ENCODE data around the gene ZEB1.
"Not testable (repeated sequence)": the region's sequence is repeated elsewhere in the genome, so short reads cannot be mapped to it uniquely, and the experiment has no call there.

Gene ZEB1

DNA sequence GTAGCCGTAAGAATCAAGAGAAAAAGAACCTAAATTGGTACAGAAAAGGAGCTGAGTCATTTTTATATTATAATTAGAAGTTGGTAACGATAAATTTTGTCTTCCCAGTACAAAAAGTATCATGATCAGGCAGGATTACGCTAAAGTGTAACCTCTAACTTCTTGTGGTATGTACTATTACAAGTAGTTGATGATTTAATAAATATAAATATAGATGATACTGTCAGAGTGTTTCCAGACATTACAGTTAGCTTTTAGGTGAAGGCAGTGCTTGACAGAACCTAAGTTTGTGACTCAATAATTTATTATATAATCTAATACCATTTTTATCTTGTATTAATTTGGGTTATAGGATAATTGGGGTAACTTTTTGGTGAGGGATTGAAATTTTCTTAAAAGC, 53.4 kb downstream of the ZEB1 start:
- DNase-seq = no peak

DNA sequence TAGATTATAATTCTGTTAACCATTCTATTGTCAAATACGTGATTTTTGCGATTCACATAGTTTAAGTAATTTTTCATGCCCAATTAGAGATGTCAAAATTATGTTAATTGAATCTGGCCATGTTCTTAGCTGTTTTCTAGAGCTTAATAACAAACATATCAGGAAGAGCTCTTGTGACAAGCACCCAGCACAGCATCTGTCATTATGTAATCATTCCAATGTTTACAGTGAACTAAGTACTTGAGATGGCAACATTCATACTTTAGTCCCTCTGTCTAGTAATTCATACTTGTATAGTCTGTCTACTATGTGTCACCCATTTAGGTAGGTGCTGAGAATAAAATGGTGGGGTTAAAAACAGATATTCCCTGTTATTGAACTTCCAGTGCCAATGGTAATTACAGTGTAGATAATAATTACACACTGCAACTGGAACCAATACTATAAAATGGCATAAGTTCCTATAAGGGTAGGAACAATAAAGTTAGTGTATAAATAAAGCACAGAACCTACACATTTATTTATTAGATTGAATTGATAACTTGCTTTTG, 55.2 kb downstream of the ZEB1 start:
- DNase-seq = no peak

DNA sequence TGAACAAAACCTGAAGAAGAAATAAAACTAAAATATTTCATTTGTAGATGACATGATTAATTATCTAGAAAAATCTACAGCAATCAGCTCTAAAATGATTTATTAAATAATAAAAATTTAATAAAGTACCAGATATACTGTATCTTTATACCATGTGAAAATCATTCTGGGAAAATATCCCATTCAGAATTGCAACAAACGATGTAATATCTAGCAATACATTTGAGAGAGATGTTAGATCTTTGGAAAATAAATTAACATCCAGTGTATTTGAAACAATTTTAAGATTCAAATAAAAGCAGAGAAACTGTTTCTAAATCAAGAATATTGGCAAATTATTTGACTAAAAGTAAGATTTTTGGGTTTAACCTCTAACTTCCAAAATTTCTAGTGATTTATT, 62.2 kb downstream of the ZEB1 start:
- no peak for DNase-seq

DNA sequence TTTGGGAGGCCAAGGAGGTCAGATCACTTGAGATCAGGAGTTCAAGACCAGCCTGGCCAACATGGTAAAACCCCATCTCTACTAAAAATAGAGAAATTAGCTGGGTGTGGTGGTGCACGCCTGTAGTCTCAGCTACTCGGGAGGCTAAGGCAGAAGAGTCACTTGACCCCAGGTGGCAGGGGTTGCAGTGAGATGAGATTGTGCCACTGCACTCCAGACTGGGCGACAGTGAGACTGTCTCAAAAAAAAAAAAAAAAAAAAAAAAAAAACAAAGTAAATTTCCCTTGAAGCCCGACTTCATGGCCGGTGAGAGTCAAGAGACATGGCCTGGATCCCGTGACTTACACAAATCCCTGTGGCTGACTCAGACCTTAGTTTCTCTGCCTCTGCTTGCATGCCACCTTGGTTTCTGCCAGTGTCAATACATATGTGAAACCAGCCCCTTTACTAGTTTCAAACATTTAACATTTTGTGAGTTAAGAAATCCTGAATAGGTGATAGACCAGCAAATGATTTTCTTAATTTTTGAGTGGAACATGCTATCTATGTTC, 62.8 kb downstream of the ZEB1 start:
- DNase-seq = no peak

DNA sequence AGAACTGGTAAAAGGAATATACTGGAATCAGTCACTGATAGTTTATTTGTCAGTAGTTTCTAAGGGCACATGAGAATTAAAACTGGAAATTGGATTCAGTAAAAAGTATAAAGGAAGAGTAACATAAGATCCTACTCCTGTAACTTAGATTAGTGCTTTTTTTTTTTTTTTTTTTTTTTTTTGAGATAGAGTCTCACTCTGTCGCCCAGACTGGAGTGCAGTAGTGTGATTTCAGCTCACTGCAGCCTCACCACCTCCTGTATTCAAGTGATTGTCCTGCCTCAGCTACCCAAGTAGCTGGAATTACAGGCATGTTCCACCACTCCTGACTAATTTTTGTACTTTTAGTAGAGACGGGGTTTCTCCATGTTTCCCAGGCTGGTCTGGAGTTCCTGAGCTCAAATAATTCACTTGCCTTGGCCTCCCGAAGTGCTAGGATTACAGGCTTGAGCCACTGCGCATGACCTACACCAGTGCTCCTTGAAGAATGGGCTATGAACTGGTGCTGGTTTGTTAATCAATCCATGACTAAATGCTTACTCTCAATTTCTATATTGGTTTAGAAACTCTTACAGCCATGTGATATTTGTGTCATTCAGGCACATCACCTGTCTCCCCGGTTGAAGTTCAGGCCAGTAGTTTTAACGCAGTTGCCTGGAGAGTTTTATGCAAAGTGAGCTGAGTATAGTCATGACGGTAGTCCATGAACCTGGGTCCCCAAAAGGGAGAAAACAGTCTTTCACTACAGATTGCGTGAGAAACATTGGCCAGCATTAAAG, 65.0 kb downstream of the ZEB1 start:
- DNase-seq = no peak

DNA sequence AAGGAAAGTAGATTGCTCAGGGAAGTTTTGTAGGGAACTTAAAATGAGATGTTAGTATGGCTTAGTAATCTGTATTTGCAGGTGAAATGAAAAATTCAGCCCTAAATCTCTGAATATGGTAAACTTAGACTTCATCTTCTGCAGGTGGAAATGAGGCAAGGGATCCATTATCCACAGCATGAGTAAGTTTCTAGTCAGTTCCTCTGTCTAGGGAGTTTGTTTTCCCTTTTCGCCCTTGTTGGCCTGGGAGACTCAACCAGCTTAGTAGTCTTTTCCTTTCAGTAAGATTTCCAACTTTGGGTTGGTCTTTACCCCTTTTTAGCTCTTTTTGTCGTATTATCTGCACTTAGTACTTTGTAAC, 65.6 kb downstream of the ZEB1 start:
- DNase-seq = no peak

DNA sequence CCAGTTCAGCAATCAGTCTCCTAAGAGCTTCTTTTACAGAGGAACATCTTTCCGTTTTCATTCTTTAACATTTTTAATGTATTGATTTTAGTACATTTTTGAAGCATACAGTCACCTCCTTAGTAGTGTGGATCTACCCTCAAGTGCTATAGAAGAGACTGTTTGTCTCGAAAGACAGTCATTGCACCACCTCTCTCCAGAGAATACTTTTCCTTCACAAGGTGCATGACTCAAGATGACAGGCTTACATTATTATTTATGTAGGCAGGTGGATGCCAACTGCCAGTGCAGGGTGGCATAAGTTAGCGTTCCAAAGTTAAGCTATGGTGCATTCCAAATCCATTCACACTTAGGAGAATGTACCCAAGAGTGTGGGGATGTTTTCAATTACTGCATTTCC, 71.8 kb downstream of the ZEB1 start:
- DNase-seq = no peak

DNA sequence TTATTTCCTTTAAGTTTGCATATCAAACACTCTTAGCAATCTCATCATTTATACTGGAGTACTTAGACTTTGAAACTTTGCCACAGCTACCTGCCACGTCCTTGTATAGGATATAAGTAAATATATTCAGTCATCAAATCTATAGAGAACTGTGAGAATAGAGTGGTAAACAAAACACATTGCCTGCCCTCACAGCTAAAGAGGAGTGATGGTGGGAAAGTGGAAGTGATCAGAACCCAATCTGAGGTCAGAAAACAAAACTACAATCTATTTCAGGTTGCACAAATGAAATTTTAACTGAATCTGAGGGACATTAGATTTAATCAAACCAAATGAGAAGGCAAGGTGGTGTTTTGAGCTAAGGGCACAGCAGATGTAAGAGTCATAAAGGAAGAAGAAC, 74.8 kb downstream of the ZEB1 start:
- no peak for DNase-seq

DNA sequence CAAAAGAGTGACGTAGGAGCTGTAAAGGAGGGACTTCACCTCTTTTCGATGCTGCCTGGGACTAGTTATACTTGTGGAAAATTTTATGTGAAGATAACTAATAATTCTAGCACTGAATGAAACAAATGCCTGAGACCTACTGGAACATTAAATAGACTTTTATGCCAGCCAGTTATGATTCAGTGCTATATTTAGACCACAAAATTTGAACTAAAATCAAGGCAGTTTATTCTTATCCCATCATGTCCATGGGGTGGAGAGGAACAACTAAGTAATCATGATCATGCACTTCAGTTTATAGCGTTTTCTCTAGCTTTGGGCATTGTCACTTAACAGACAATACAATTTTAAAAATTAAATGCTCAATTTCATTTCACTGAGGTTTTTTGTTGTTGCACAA, 76.7 kb downstream of the ZEB1 start:
- no peak for DNase-seq

DNA sequence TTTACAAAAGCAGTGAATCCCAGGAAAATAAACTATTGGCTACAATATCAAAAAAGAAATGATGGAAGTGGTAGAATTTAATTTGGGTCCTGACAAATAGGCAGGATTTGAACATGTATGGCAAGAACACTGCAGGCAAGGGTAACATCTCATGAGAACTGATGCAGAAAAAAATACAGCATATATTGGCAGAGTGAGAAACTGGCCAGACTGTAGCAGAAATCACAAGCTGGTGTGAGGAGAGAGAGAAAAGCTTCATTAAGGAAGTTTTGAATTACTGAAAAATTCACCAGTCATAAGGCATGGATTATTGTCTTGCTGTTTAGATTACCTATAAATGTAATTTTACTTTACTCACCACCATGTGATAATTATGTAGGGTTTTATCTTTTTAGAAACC, 77.4 kb downstream of the ZEB1 start:
- no peak for DNase-seq

DNA sequence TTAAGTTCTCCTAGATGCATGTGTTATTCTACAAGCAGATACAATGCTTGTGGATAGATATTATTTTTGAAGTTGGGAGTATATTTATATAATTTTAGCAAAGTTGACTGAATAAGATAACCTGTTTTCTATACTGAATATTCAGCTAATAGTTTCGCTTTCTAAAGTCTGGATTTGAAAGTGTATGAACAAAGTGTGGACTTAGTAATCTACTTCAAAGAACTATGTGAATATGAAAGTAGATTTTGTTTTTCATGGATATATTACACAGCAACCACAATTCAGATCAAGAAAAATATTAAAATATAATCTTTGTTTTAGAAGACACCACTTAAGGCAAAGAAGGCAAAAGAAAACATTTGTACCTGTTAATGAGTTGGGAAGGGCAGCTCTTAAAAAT, 78.8 kb downstream of the ZEB1 start:
- DNase-seq = no peak

DNA sequence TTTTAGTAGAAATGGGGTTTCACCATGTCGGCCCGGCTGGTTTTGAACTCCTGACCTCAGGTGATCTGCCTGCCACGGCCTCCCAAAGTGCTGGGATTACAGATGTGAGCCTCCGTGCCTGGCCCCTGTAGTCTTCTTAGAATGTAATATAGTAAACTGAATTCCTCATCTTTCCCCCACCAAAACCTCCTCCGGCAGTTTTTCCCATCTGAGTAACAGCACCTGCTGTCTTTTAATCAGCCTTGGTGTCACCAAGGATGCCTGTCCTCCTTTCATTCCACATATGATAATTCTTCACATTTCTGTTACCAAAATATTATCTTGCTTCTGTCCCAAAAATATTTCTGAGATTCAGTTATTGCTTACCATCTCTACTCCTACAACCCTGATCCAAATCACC, 80.2 kb downstream of the ZEB1 start:
- DNase-seq = no peak

DNA sequence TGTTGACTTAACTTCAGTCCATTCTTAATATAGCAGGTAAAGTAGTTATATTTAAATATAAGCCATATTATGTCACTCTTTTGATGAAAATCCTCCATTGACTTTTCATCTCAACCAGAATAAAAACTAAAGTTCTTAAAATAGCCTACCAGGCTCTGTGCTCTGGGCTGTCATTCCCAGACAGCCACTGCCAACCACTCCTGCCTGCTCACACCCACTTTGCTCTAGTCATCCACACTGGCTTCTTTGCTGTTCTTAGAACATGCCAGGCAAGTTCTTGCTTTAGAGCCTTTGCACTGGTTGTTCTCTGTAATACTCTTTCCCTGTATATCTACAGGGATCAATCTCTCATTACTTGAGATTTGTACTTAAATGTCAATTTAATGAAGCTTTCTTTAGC, 80.6 kb downstream of the ZEB1 start:
- DNase-seq = no peak

DNA sequence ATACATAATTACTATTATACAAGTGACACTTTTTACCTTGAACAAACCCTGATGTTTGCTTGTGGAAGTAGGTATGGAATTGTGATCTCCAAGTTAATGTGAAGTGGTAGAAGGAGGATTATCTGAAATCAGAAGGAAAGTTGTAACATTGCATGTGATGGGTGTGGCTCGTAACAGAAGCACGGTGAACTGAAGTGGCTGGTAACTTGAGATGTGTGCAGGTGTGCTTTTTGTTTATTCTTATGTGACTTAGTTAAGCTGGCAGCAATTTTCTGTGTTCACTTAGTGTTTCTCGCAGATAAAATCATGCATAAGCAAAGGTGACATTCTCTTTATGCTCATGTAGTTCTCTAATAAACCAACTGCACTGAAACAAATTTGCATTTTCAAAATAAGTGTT, 82.3 kb downstream of the ZEB1 start:
- DNase-seq = no peak

DNA sequence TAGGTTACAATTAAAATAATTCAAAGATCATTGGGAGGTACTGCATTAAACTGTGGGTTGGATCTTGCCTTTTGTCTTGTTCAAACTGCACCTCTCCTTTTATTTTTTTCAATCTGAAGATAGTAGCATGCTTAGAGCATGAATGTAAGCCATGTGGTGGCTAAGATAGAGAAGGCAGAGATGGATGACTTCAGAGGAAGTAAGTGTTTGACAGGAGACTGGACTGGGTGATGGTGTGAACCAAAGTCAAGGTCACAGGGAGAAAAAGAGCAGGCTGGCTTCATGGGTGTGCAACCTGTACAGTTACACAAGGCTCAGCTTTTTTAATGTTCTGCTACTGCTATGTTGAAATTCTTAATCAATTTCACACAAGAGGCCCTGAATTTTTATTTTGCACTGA, 85.6 kb downstream of the ZEB1 start:
- DNase-seq = no peak

DNA sequence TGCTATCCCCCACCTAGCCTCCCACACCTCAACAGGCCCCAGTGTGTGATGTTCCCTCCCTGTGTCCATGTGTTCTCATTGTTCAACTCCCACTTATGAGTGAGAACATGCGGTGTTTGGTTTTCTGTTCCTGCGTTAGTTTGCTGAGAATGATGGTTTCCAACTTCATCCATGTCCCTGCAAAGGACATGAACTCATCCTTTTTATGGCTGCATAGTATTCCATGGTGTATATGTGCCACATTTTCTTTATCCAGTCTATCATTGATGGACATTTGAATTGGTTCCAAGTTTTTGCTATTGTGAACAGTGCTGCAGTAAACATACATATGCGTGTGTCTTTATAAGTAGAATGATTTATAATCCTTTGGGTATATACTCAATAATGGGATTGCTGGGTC, 86.8 kb downstream of the ZEB1 start:
- not testable (repeated sequence) for DNase-seq

DNA sequence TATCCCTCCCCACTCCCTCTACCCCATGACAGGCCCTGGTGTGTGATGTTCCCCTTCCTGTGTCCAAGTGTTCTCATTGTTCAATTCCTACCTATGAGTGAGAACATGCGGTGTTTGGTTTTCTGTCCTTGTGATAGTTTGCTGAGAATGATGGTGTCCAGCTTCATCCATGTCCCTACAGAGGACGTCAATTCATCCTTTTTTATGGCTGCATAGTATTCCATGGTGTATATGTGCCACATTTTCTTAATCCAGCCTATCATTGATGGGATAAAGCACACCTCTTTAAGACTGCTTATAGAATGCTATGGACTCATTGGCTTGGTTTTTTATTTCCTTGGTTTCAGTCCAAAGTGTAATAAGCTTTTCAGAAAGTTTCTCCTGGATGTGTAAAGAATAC, 93.4 kb downstream of the ZEB1 start:
- DNase-seq = not testable (repeated sequence)

DNA sequence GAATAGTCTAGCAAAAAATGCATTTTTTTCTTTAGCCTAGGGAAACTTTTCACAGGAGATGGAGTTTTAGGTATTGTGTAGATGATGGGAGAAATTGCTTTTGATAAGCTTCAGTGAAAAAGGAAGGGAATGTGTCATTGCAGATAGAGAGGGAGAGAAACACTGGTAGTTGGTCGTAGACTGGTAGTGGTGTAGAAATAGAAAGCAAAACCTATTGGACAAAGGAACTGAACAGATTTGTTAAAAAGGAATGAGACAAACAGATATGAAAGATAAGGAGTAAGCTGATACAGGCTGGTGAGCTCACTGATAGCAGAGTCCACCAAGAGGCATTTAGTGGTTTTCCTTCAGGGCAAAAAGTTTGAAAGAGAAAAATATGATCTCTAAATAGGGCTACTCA, 94.3 kb downstream of the ZEB1 start:
- no peak for DNase-seq

DNA sequence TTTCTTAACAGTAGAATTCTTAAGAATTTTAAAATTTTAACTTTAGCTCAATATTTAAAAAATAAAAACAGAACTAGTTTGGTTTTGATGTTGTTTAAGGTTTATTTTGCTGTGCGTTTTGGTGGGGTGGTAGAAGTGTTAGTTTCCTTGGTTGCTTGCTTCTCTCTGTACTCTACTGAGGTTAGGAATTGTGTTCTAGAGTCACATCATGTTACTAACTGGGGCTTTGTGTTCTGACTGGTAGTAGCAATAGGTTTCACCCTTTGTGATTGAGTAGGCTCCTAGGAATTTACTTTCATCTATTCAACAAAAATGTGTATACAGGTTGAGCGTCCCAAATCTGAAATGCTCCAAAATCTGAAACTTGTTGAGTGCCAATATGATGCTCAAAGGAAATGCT, 99.5 kb downstream of the ZEB1 start:
- no peak for DNase-seq

DNA sequence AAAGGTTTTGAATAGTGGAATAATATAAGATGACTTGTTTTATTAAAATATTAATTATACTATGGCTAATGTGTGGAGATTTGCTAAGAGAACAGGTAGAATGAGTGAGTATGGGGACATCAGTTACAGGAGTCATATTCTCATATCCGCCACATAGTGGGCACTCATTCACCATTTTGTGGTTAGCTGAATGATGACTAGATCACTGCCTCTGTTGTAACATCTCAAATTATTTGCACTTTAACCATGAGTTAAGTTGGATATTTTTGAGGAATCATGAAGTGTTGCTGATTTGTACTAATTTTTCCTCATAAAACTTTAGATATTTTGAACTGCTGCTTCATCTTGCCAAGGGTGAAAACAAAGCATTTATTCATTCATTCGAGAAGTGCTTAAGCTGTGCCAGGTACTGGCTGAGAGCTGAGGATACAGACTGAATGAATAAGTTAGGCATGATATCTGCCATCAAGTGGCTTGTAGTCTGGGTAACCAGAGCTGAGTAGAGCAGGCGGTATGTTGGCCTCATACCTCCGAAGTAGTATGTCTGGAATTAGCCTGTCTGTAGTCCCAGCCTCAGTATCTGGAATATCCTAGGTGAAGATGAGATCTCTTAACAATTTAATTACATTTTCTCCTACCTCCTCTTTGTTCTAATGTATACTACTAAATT, 100.5 kb downstream of the ZEB1 start:
- no peak for DNase-seq

DNA sequence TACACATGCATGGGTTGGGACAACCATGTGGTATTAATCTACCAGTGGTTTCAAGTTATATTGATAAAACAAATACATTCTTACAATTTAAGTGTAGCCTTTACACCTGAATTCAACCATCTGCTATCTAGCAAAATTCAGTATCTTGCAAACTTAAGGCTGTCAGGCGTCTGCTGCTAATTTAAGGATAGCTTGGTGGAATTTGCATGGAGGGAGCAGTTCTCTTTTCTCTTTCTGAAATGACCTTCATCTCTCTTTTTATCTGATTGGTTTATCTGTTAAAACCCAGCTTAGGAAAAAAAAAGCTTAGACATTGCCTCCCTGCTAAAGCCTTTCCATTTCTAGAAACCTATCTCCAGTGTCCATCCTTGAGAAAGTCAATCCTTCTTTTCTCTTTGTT, 102.3 kb downstream of the ZEB1 start:
- no peak for DNase-seq

DNA sequence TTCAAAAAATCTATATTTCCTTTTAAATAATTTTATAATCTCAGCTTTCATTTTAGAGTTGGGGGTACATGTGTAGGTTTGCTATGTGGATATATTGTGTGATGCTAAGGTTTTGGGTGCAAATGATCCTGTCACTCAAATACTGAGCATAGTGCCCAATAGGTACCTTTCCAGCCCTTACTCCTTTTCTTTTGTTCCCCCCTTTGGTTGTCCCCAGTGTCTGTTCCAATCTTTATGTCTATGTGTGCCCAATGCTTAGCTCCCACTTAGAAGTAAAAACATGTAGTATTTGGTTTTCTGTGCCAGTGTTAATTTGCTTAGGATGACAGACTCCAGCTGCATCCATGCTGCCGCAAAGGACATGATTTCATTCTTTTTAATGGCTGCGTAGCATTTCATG, 103.6 kb downstream of the ZEB1 start:
- no peak for DNase-seq

DNA sequence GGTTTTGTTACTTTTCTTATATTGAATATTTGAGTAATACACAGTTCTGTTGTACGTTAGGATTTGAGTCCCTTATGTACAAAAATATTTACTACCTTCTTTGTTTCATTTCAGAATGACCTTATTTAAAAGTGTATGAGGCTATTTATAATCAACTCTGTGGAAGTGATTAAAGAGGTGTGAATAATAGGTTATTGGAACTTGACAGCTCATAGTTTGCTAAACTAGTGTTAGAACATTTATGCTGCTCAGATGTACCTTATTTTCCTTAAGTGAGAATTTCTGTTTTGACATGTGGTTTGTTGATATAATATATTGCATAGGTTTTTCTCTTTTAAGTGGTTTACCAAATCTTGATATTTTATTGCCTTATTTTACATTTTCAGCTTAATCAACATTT, 105.5 kb downstream of the ZEB1 start:
- DNase-seq = no peak

DNA sequence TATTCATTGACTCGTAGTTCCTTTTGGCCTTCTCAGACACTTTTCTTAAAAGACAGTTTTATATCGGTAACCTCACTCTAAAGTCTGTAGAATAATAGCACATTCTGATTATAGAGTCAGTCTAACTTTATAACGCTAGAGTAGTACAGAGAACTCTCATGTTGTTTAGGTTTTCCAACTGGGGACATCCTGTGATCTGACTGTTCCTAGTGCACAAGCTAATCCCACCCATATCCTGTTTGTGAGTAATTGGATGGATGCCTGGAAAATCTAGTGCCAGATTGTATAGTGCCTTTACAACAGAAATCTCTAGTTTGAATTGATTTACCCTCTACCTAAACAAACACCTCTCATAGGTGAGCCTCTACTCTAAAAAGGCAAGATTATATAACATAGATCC, 107.4 kb downstream of the ZEB1 start:
- DNase-seq = no peak

Data from activated CD4-positive, CD25-positive, alpha-beta regulatory T cell (primary cell).